Hematopoietic multipotent progenitor cell treated with erythropoietin and hydrocortisone succinate and interleukin-3 and kit ligand, for 6 days (in vitro differentiated cells): Measurements from ENCODE around the gene EVX2.

Experiments
- DNase-seq: peaks from one replicate; pipeline ENCODE4 v3.0.0-alpha.2; 2015

The EVX2 gene

DNA sequence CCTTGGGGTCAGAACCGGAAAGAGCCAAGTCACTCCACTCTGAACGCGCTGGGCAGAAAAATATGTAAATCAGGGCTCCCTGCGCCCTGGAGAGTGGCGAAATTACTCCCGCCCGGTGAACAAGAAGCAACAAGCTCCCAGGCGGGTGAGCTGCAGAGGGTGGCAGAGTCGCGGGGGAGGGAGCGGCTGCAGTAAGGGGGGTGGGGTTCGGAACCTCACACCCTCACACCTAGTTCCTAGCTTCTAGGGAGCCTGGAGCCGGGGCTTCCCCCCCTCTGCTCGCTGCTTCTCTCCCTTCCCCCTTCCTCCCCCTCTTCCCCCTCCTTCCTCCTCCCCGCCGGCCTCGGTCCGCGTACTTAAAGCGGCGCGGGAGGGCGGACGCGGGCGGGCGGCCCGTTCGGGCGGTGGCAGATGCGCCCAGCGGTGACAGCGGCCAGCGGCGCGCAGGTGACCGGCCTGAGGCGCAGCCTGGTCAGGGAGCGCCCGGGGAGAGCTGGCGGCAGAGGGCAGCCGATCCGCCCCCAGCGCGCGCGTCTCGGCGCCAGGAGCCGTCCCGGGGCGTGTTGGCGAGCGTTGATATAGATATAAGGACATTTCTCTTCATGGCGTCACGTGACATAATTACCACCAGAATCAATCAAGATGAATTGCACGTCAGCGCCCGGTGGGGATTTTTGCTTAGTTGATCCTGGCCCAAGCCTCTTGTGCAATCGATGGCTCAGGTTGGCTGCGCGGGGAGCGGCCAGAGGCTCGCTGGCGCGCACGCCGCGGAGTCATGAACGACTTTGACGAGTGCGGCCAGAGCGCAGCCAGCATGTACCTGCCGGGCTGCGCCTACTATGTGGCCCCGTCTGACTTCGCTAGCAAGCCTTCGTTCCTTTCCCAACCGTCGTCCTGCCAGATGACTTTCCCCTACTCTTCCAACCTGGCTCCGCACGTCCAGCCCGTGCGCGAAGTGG lies 23.1 kb upstream of the EVX2 start, which contains the start of gene HOXD11:
TSS of gene HOXD11 (plus strand) at position 700 of the 959 bp plus-strand sequence. CDS start at position 776, 76 bp downstream.
- DNase-seq = no peak

DNA sequence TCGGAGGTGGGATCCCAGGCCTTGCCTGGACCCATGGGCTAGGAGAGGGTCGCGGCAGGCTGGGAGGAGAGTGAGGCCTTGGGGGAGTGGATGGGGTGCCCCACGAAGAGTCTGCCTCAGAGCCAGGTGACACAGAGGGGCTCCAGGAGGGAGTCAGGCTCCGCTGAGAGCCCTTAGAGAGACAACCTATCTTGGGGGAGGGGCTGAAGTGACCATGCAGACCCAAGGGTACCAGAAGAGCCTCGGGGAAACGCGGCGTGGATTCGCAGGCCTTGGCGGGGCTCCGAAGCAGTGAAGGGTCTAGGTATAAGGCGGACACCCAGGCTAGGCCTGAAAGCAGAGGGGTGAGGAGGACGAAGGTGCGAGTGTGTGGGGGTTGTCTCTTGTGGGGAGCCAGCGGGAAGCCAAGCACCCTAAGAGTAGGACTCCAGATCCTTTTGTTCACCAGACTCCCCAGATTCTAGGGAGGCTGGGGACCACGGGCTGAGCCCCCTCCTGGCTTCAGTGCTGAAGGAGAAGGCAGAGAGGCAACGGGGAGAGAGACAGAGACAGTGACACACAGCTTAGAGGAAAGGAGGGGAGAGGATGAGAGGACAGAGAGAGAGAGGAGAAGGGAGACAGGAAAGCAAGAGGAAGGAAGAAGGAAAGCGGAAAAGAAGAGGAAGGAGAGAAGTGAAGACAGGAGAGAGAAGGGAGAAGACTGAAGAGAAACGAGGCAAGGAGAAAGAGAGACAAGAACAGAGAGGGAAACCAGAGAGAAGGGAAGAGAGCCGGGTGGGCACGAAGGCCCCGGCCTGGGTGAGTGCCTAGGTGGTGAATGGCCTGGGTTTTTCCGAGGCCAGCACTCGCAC lies 22.2 kb upstream of the EVX2 start:
- DNase-seq = no peak

DNA sequence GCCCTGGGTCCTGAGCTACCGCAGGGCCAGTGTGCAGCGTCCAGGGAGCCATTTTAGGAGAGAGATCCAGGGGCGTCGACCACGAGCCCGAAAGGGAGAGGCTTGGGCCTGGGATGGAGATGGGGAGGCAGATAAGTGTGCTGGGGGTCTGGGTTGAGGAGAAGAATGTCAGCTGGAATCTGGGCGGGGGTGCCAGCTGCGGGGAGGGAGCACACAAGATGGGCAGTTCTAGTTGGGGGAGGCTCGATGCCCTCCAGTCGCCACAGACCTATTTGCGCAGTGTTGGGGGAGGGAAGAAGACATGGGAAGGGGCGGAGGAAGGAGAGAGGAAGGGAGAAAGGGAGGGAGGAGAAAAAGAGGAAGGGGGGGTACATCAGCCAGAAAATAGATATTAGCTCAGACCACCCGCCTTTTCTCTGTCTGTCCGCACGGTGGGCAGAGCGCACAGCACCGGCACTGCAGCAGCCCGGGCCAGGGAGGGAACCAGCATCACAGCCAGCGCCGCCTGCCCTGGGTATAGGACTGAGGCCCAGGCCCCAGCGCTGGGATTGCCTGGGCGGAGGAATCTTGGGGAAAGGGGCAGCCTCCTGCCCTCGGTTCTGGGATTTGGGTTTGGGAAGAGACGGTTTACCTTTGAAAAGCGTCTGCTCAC lies 21.4 kb upstream of the EVX2 start:
- no peak for DNase-seq

DNA sequence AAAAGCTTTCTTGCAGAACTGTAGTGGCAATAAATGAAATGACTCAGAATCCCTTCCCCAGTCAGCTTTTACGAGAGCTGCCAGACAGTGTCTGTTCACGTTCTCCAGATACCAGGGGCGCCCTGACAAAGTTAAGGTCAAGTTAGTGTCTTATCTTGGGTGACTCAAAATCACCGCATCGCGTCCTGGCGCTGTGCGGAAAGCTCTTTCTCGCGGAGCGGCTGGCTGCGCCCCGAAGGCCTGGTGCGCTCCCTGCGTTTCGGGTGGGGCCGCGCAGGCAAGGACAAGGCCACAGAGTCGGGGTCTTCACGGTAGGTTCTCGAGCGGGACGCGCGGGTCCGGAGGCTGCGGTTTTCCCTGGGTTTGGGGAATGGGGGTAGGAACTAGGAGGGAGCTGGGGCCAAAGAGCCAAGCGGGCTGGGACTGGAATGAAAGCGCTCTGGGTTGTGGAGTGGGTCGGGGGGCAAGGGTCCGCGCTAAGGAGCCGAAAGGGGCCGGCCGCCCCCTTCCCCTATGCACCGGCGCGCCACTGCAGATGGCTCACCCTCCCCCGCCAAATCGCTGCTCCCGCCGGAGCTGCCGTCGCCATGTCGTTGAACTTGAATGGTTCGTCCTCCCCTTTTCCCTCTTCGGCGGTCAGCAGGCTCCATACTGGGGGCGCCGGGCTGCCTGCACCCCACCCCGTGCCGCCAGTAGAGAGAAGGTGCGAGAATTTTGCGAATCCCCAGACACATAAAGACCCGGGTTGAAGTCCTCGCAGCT lies 20.7 kb upstream of the EVX2 start:
- no peak for DNase-seq

DNA sequence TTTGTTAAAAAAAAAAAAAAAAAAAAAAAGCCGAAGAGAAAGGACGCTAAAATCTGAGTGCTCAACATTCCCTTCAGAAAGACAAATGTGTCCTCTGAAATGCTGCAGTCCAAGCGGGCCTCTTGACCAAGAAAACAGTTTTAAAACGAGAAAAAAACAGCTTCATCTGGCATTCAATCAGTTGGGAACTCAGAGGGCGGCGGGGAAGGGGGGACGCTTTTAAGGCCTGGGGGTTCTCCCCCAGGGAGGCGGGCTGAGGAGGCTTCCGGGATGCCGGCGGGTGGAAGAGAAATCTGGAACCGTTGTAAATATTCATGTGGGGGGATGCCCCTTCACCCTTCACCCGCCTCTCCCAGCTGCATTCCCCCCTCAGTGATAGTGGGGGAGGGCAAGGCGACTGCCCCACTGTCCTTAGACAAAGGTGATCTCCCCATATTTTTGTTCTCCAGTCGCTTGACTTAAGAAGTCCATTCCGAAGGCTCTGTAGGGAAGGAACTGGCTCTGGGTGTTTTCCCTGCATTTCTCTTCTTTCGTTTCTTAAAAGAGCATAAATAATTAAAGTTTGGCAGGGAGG lies 20.1 kb upstream of the EVX2 start:
- no peak for DNase-seq

DNA sequence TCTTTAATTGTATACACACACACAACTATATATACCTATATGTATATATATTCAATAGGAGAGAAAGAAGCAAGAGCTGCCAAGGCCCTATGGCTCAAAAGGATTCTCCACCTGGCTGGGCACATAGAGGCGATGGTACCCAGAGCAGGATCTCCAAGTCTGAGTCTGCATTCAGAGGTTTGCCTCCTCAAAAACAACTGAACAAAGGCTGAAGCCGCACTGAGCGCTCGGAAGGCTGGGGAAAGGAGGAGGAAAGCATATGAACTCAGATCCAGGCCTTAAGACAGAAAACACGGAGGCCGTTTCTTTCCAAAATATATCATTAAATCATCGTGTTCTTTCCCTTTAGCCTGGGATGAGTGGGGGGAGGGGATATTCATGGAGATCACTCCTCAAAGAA lies 19.4 kb upstream of the EVX2 start:
- DNase-seq = no peak

DNA sequence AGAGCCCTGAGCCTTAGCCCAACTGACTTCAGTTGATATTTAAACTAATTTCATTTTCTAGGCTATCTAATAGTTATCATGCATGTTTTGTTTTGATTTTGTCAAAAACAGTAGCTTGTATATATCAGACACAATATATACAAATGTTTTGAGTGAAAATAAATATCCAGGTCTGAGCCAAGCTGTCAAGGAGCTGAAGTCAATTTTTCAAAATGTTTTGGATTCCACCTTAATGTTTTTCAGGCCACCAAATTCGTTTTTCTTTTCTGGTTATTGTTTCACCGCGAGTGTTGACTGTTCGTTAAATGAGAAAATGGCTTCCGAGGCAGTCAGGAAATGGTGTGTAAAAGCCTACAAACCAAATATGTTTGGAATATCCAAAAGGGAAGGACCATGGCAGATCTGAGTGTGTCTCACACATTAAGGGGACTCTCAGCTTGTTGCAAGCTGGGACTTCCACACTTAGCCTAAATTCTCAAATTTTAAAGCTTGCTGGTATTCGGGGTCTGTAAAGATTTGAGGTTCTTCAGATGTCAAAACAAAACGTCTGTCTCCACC lies 18.6 kb upstream of the EVX2 start:
- DNase-seq = no peak

DNA sequence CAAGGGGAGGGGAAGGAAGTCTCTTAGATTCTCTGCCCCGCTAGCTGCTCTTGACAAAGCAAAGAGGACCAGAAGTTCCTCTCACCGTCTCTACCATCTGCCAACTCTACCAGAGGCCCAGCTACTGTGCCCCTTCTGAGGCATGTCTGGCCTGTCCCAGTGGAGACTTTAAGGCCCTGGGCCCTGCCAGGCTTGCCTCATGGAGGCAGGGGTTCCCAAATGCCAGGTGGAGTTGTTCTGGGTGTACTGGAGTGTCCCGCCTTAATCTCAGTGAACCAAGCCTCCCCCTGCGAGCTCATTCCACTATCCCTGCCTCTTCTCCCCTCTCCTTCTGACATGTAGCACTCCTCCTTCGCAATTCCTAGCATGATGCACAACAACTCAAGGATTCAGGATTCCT lies 18.1 kb upstream of the EVX2 start:
- DNase-seq = no peak

DNA sequence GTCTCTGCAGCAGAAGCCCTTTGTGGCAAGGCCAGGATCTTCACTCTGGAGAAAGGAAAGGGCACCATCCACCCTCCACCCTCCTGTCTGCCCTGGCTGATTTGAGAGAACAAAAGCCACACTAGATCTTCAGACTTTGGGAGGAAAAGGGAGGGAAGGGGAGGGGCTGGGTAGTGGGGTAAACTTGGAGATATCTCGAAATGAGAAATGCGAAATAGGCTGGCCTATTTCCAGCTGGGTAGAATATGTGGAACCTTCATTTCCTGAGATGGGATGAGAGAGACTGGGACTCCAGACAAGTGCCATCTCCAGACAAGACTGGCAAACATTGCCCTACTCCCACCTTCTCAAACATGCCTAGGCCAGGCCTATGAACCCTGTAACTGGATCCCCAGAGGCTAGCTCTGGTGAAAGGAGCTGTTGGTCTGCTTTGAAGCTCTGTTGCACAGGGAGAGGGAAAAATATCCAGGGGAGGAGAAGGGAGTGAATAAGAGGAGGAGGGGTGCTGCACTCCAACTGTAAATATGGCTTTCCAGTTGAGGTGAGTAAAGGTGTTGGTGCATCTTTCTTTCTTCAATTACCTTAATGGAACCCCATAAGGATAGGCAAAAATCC lies 17.6 kb upstream of the EVX2 start:
- no peak for DNase-seq

DNA sequence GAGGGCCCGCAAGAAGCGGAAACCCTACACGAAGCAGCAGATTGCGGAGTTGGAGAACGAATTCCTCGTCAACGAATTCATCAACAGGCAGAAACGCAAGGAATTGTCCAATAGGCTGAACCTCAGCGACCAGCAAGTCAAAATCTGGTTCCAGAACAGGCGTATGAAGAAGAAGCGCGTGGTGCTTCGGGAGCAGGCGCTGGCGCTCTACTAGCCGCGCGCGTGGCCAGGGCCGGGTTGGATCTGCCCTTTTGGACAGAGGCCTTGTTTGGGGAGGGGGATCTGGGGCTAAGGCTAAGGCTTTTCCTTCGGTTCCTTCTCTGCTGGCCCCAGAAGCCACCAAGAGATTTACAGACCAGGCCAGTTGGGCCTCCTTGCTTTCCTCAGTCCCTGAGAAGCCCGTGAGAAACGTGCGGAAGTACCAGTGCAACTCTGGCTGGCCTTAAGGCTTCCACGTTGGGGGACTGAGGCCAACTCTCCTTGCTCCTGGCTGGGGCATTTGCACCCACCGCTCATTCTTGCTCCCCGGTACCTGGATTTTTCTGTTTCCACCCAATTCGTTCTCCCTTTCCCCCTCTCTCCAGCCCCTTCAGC lies 16.9 kb upstream of the EVX2 start:
- DNase-seq = no peak

DNA sequence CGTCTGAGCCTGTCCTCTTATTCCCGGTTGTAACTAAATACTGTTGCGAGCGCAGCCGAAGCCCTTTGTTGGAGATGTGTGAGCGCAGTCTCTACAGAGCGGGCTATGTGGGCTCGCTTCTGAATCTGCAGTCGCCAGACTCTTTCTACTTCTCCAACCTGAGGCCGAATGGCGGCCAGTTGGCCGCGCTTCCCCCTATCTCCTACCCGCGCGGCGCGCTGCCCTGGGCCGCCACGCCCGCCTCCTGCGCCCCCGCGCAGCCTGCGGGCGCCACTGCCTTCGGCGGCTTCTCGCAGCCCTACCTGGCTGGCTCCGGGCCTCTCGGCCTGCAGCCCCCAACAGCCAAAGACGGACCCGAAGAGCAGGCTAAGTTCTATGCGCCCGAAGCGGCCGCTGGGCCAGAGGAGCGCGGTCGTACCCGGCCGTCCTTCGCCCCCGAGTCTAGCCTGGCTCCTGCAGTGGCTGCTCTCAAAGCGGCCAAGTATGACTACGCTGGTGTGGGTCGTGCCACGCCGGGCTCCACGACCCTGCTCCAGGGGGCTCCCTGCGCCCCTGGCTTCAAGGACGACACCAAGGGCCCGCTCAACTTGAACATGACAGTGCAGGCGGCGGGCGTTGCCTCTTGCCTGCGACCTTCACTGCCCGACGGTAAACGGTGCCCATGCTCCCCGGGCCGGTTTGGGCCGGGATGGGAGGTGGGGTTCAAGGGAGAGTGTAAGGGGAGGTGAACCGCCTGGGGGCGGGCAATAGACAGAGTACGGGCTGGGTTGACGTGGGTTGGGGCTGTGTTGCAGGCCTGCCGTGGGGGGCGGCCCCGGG lies 16.2 kb upstream of the EVX2 start, which contains the start of gene HOXD12:
TSS of gene HOXD12 (plus strand) at position 68 of the 819 bp plus-strand sequence. CDS start at position 75, 7 bp downstream.
- no peak for DNase-seq

DNA sequence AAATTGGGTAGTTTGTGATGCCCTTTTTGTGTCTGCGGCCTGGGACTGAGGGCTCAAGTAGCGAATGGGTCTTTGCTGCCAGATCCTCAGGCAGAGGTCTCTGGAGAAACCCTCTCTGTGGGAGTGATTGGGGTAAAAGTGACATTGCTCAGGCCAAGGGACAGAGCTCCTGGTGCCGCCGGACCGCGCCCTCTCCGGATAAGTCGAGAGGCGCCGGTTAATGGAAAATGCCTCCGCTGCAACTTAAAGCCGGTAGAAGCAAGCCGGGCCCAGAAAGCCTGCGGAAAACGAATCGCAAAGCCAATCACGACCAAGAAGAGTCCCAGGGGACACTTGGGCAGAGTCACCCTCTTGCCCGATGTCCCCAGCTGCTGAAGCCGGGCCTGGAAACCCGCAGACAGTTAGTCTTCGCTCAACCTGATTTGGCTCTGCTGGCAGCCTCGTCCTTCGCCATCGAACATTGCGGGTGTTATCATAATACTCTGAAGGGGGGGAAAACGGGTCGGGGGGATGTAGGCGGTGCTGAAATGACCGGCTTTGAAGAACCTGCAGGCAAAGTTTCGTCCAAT lies 15.5 kb upstream of the EVX2 start:
- no peak for DNase-seq

DNA sequence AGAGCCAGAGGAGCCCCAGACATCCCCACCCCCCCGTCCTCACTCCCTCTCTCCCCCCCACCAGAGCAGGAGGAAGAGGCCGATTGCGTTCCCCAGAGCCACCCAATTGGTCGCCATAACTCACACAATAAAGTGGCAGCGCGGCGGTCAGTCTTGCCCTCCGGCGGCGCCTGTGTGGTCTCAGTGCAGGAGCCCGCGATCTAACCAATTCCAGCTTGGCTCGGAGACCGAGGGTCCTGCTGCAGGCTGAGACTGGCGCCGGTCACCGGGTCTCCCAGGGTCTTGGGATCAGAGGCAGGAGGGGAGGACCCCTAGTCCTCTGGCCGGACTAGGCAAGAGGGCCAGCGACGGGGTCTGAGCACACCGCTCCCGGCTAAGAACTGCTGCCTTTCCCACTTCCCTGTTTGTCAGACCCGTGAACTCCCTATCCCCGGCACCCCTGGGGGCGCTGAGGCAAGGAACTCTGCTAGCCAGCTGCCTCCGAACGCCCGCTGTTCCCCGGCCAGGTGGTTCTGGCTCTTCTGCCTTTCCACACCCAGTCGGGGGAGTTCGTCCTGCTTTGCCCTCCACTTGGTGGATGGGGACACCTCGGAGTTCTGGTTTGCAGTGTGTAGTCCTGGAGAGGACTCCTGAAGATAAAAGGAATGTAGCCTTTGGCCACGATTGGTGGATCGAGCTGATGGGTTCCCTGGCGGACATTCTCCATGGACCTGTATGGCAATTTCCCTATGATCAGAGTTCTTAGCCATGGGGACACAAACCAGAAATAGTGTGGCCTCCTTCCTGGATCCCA lies 14.8 kb upstream of the EVX2 start:
- no peak for DNase-seq

DNA sequence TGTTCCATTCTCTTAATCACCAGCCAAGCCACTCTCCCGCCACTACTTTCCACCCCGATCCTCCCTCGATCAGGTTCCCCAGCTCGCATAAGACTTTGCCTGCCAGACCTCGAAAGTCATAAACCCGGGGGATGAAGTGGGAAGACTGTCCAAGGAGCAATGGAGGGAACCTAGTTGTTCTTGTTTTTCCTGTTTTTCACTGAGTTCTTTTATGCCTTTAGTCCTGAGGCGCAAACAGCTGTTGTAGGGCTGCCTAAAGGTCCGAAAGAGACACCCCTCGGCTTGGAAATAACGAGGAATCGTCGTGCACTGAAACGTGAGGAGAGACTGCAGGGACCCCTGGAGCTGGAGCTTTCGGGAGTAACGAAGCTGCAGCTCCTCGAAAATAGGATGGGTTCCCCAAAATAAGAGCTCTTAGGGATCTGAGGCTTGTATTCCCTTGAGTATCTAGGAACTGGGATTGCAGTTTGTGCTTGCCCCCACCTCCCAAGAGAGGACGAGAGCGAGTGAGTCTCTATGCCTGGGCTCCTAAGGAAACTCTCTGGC lies 14.1 kb upstream of the EVX2 start:
- DNase-seq = no peak

DNA sequence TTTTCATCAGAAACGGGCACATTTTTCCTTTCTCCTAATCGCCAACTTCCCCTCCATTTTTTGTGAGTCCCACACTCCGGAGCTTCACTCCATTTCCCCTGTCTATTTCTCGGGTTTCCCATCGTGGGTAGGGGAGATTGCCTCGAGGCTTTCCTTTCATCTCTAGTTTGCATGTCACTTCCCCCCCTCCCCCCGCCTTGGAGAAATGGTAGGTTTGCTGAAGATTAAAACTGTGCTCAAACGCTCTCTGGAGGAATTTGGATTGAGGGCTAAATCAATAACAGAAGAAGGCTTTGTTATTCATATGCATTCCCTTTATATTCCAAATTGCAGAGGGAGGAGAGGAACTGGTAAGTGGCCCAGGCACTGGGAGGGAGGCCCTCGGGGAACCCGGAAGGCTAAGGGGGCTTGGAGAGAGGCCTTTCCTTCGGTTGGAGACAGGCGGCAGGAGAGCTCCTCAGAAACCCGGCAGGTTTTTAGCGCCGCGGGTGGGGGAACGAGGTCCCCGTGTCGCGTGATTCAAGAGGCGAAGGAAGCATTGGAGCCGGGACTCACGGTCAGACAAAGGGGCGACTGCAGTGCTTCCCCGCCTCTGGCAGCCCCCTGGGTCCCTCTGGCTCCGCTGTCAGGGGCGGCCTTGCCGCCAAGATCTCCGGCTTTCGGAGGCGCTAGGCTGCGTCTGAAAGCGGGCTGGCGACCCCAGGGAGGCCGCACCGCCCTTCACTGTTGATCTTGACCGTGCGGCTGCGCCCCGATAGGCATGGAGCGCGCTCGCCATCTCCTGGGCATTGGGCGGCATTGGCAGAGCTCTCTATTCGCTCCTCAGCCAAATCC lies 13.4 kb upstream of the EVX2 start:
- peak; percentile 84 for DNase-seq

DNA sequence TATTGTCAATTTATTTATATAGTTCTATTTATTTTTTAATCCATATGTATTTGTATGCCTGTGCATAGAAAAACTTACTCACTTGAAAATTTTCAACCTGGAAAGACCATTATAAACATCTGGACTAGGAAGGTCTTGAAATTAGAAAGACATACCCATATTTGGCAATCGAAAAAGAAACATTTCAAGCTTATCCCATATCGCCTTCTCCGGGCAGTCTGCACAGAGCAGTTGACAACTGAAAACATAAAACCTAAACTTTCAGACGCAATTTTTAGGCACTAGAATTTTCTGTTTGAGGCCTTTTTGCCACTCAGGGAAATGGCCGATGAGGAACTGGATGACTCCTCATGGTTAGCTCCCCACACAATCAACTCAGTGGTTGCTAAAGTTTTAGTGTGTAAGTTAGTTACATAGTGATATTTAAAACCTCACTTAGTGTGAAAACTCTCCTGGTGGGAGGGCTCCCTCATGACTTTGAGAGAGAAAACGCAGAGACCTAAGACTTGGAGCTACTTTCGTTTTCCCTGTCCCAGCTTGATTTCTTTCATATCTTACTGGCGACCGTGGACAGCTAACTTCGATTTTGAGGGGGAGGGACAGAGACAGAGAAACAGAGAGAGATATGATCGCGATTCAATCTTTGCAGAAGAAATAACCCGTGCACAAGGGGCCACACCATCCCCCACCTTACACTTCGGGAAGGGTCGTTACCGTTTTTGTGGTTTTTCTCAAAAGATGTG lies 12.7 kb upstream of the EVX2 start:
- no peak for DNase-seq

DNA sequence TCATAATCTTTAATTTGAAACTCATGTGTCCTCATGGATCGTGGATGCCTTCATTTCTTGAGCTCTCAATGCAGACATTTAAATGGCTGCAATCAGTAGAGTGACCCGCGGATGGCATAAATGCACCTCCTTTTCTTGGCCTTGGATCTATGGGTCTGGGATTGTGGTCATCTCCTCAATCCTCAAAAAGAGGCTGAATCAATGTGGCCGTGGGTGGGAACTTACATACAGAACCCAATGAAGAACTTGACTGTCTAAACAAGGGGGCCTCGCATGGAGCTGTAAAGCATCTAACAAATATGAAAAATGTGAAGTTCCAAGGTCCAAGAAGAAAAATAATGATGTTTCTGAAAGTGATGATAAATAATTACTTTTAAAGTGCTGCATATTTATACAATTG lies 11.7 kb upstream of the EVX2 start:
- no peak for DNase-seq
